HS-5 (cell line): ENCODE results near the gene AKNA.

Experiments used
- DNase-seq: peaks from one replicate; pipeline ENCODE4 v3.0.0-alpha.2; 2012; ENCODE audit warnings: low read depth

AKNA gene

GRCh38 chr9:114395334-114395617 lies 7.5 kb upstream of the AKNA start:
- no peak for DNase-seq

- DNase-seq: no peak
Measured at GRCh38 chr9:114394523-114395333, 6.9 kb upstream of the AKNA start.

GRCh38 chr9:114392749-114393112 lies 4.9 kb upstream of the AKNA start:
- no peak for DNase-seq

GRCh38 chr9:114390952-114391351 lies 3.2 kb upstream of the AKNA start:
- DNase-seq: no peak

GRCh38 chr9:114389612-114390368 lies 2.0 kb upstream of the AKNA start:
- DNase-seq: no peak

- DNase-seq: no peak
Measured at GRCh38 chr9:114388764-114389375, 1.1 kb upstream of the AKNA start.

- DNase-seq: no peak
Measured at GRCh38 chr9:114388357-114388682, 538 bp upstream of the AKNA start.

- no peak for DNase-seq
Measured at GRCh38 chr9:114386886-114387679, 699 bp downstream of the AKNA start.

- DNase-seq: no peak
Measured at GRCh38 chr9:114386361-114386885, 1.4 kb downstream of the AKNA start.

- peak; percentile 58 for DNase-seq
Measured at GRCh38 chr9:114385397-114386181, 2.2 kb downstream of the AKNA start.

GRCh38 chr9:114384836-114385396 lies 2.9 kb downstream of the AKNA start:
- DNase-seq: no peak

- DNase-seq: no peak
Measured at GRCh38 chr9:114384341-114384740, 3.4 kb downstream of the AKNA start.

GRCh38 chr9:114383521-114384231 lies 4.1 kb downstream of the AKNA start:
- DNase-seq: no peak

- no peak for DNase-seq
Measured at GRCh38 chr9:114382699-114383520, 4.9 kb downstream of the AKNA start.

- DNase-seq: no peak
Measured at GRCh38 chr9:114378883-114379282, 8.9 kb downstream of the AKNA start.

GRCh38 chr9:114378016-114378415 lies 9.8 kb downstream of the AKNA start:
- no peak for DNase-seq

GRCh38 chr9:114376586-114377445 lies 11.0 kb downstream of the AKNA start:
- no peak for DNase-seq

GRCh38 chr9:114375386-114376175 lies 12.2 kb downstream of the AKNA start:
- DNase-seq: no peak
